Liver (tissue), 9 donors: ENCODE measurements around the gene SCN3A. TPM values are rescaled to one million over a fixed set of nuclear protein-coding genes. Genes with fewer than 3 reads are reported as not detected.

Experiments
- DNase-seq: peaks from one replicate; pipeline ENCODE4 v3.0.0-alpha.2; 2017; ENCODE audit warnings: low spot score
- H3K27ac ChIP-seq, 2 donors: one replicate each; pipeline ENCODE4 v1.7.0; 2013; ENCODE audit warnings: inconsistent platforms in 2 of 2, low read length in 2 of 2, control low read depth in 1 of 2, low read depth in 1 of 2, mild to moderate bottlenecking in 1 of 2
- H3K27me3 ChIP-seq, 4 donors: one replicate each; pipeline versions ENCODE4 v1.6.1 to v1.7.0; 2013; ENCODE audit warnings: low read length in 3 of 4, inconsistent platforms in 1 of 4, mild to moderate bottlenecking in 1 of 4, moderate library complexity in 1 of 4; ENCODE audit not compliant: control insufficient read depth in 4 of 4, insufficient read depth in 4 of 4
- H3K36me3 ChIP-seq, 4 donors: one replicate each; pipeline versions ENCODE4 v1.6.1 to v1.7.0; 2013; ENCODE audit warnings: low read length in 3 of 4, mild to moderate bottlenecking in 3 of 4, low read depth in 1 of 4, moderate library complexity in 1 of 4; ENCODE audit not compliant: control insufficient read depth in 4 of 4, insufficient read depth in 3 of 4
- H3K4me1 ChIP-seq, 4 donors: one replicate each; pipeline versions ENCODE4 v1.6.1 to v1.7.0; 2013; ENCODE audit warnings: low read length in 3 of 4, mild to moderate bottlenecking in 3 of 4, moderate library complexity in 1 of 4; ENCODE audit not compliant: control insufficient read depth in 4 of 4, insufficient read depth in 4 of 4
- H3K4me3 ChIP-seq, 3 donors: one replicate each; pipeline versions ENCODE4 v1.6.1 to v1.7.0; 2013; ENCODE audit warnings: low read length in 3 of 3, control low read depth in 1 of 3, low read depth in 1 of 3, mild to moderate bottlenecking in 1 of 3
- H3K9ac ChIP-seq, 2 donors: one replicate each; pipeline ENCODE4 v1.7.0; 2013; ENCODE audit warnings: low read length in 2 of 2, mild to moderate bottlenecking in 2 of 2, moderate library complexity in 2 of 2, control low read depth in 1 of 2, low read depth in 1 of 2
- H3K9me3 ChIP-seq, 4 donors: one replicate each; pipeline versions ENCODE4 v1.6.1 to v1.7.0; 2013; ENCODE audit warnings: low read length in 3 of 4; ENCODE audit not compliant: control insufficient read depth in 4 of 4
- ATF3 ChIP-seq: IDR thresholded peaks from 2 replicates; pipeline ENCODE4 v1.6.1; 2016; ENCODE audit warnings: antibody characterized with exemption
- EGR1 ChIP-seq, 2 donors: IDR thresholded peaks; 2 replicates each; pipeline ENCODE4 v1.6.1; 2016 to 2018; ENCODE audit warnings: antibody characterized with exemption in 2 of 2, low read depth in 2 of 2
- FOXA1 ChIP-seq: IDR thresholded peaks from 2 replicates; pipeline ENCODE4 v1.6.1; 2016; ENCODE audit warnings: antibody characterized with exemption
- FOXA2 ChIP-seq: IDR thresholded peaks from 2 replicates; pipeline ENCODE4 v1.6.1; 2016; ENCODE audit warnings: antibody characterized with exemption
- GABPA ChIP-seq, 2 donors: IDR thresholded peaks in 1 of 2; conservative IDR thresholded peaks in 1 of 2; 2 replicates each; pipeline ENCODE4 v1.6.1; 2016; ENCODE audit warnings: antibody characterized with exemption in 2 of 2, mild to moderate bottlenecking in 1 of 2, moderate library complexity in 1 of 2
- HNF4A ChIP-seq, 2 donors: conservative IDR thresholded peaks; 2 replicates each; pipeline ENCODE4 v1.6.1; 2016; ENCODE audit warnings: antibody characterized with exemption in 2 of 2, mild to moderate bottlenecking in 2 of 2
- HNF4G ChIP-seq: IDR thresholded peaks from 2 replicates; pipeline ENCODE4 v1.6.1; 2016; ENCODE audit warnings: antibody characterized with exemption
- JUND ChIP-seq, 2 donors: IDR thresholded peaks; 2 replicates each; pipeline ENCODE4 v1.6.1; 2016; ENCODE audit warnings: antibody characterized with exemption in 2 of 2
- MAX ChIP-seq: IDR thresholded peaks from 2 replicates; pipeline ENCODE4 v1.6.1; 2016; ENCODE audit warnings: antibody characterized with exemption
- NR2F2 ChIP-seq: IDR thresholded peaks from 2 replicates; pipeline ENCODE4 v1.6.1; 2016; ENCODE audit warnings: antibody characterized with exemption
- RAD21 ChIP-seq, 2 donors: IDR thresholded peaks; 2 replicates each; pipeline ENCODE4 v1.6.1; 2016; ENCODE audit warnings: antibody characterized with exemption in 2 of 2, mild to moderate bottlenecking in 2 of 2
- REST ChIP-seq: IDR thresholded peaks from 2 replicates; pipeline ENCODE4 v1.6.1; 2016; ENCODE audit warnings: antibody characterized with exemption, mild to moderate bottlenecking
- RXRA ChIP-seq, 2 donors: IDR thresholded peaks; 2 replicates each; pipeline ENCODE4 v1.6.1; 2017 to 2018; ENCODE audit warnings: antibody characterized with exemption in 2 of 2, mild to moderate bottlenecking in 1 of 2
- SP1 ChIP-seq: IDR thresholded peaks from 2 replicates; pipeline ENCODE4 v1.6.1; 2018; ENCODE audit warnings: antibody characterized with exemption, mild to moderate bottlenecking
- YY1 ChIP-seq: IDR thresholded peaks from 2 replicates; pipeline ENCODE4 v1.6.1; 2016; ENCODE audit warnings: antibody characterized with exemption, mild to moderate bottlenecking
- ZBTB33 ChIP-seq: IDR thresholded peaks from 2 replicates; pipeline ENCODE4 v1.6.1; 2016; ENCODE audit warnings: antibody characterized with exemption
- WGBS: extraction: QIAGEN DNeasy Blood & Tissue Kit; methylation state at CpG from one replicate; pipeline ENCODE4 v1.1.7; 2013; 5-methylcytosine and 5-hydroxymethylcytosine counted together
- polyA plus RNA-seq, 2 donors: library from polyadenylated mRNA; stranded (reverse) in 1 of 2; unstranded in 1 of 2; fragments of 200-250 nt in 1 of 2; fragments of >200 nt in 1 of 2; fragmentation: Nextera tagmentation in 1 of 2; extraction: Ambion mirVana in 1 of 2; gene quantifications; one replicate each; pipeline versions ENCODE4 v1.2.1 to v1.2.3, GENCODE V29; 2013 to 2015
- total RNA-seq, 2 donors: library from RNA; depleted of rRNA; stranded (reverse); fragments of >200 nt; gene quantifications; one replicate each; pipeline ENCODE4 v1.2.3, GENCODE V29; 2014
- donor health status: healthy.
- donor health status: healthy.
- donor health status: healthy.
- donor health status: healthy.
- donor health status: healthy.

SCN3A gene
- total and polyA plus RNA-seq, 4 donors: 0.05 to 1.0 (median 0.29) TPM

GRCh38 chr2:165058476-165059265, 145.2 kb downstream of the SCN3A start:
- Histone ChIP-seq H3K36me3 (no peaks in the 10 kb centered on the region), H3K27ac (no peak overlapping the region), H3K27me3 (no peaks in the 10 kb centered on the region)

DNA sequence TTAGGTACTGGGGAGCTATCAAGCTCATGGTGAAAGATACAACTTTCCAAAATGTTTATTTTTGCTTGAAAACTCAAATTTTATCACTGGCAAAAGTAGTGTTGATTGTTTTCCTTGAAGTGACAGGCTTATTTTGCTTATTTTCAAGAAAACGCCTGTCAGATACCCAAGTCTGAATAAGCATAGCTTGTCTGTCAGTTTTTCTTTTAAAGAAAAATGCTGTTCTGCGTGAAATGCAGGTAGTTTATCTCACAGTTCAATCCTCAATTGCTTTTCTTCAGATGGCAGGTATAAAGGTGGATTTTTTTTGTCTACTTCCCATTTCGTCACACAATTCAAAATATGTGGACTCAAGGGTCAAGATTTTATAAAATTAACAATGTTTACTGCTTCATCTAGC, 145.9 kb downstream of the SCN3A start:
- H3K4me3 ChIP-seq: no peak overlapping the region
- no peak overlapping the region for H3K27ac ChIP-seq
- DNase-seq: no peak
- no peaks in the 10 kb centered on the region for H3K27me3 ChIP-seq
- 88% methylated on average over 3 of the region's 3 CpGs for WGBS
- no peak overlapping the region for H3K9ac ChIP-seq
- no peaks in the 10 kb centered on the region for H3K9me3 ChIP-seq
- no peaks in the 10 kb centered on the region for H3K4me1 ChIP-seq
- no peak for TF ChIP-seq EGR1 (IDR thresholded peaks at IDR 0.05; ENCODE audit: low read depth in 2 of 2)
- TF ChIP-seq FOXA1: no peak
- TF ChIP-seq HNF4G: no peak
- TF ChIP-seq ATF3: no peak
- TF ChIP-seq JUND (IDR thresholded peaks at IDR 0.05): no peak
- TF ChIP-seq RXRA (IDR thresholded peaks at IDR 0.05): no peak
- no peak for TF ChIP-seq HNF4A (conservative IDR thresholded peaks at IDR 0.05)
- no peak for TF ChIP-seq YY1
- H3K36me3 ChIP-seq: no peaks in the 10 kb centered on the region

More at GRCh38 chr2:165058476-165059265, 145.2 kb downstream of the SCN3A start:
- H3K9me3 ChIP-seq: no peaks in the 10 kb centered on the region
- no peak overlapping the region for H3K9ac ChIP-seq
- TF ChIP-seq MAX (no peak), NR2F2 (no peak), REST (no peak), JUND (IDR thresholded peaks at IDR 0.05) (no peak)
- no peaks in the 10 kb centered on the region for H3K4me1 ChIP-seq
- no peak overlapping the region for H3K4me3 ChIP-seq
- 56% methylated on average over 2 of the region's 2 CpGs for WGBS
- DNase-seq: no peak

GRCh38 chr2:165057308-165057707, 146.5 kb downstream of the SCN3A start:
- Histone ChIP-seq H3K4me1 (no peaks in the 10 kb centered on the region), H3K27ac (no peak overlapping the region), H3K27me3 (no peaks in the 10 kb centered on the region), H3K4me3 (no peak overlapping the region), H3K36me3 (no peaks in the 10 kb centered on the region), H3K9me3 (no peaks in the 10 kb centered on the region), H3K9ac (no peak overlapping the region)
- no peak for DNase-seq
- WGBS: 84% methylated on average over 1 of the region's 1 CpG
- TF ChIP-seq SP1: no peak
- TF ChIP-seq YY1: no peak
- TF ChIP-seq GABPA (IDR thresholded peaks at IDR 0.05 in 1 of 2, conservative IDR thresholded peaks at IDR 0.05 in 1 of 2): no peak
- no peak for TF ChIP-seq FOXA2
- TF ChIP-seq NR2F2: no peak
- no peak for TF ChIP-seq RAD21 (IDR thresholded peaks at IDR 0.05)
- no peak for TF ChIP-seq FOXA1
- TF ChIP-seq ZBTB33: no peak
- TF ChIP-seq MAX: no peak
